NT2/D1 (cell line): ENCODE measurements around the gene EVX1.
A peak's percentile ranks its signal among the peaks of the same experiment; 100 is the strongest.

Experiments
- DNase-seq: peaks from one replicate; pipeline ENCODE4 v3.0.0-alpha.2; 2011; ENCODE audit warnings: low read depth, low spot score
- H3K27me3 ChIP-seq: 2 replicates; pipeline ENCODE4 v1.6.0; 2011; ENCODE audit warnings: mild to moderate bottlenecking; ENCODE audit not compliant: insufficient read length, insufficient read depth
- H3K36me3 ChIP-seq: 2 replicates; pipeline ENCODE4 v1.6.1; 2011; ENCODE audit warnings: mild to moderate bottlenecking, low read length, mixed read lengths; ENCODE audit not compliant: insufficient read depth, insufficient read length
- H3K4me1 ChIP-seq: 2 replicates; pipeline ENCODE4 v1.5.1; 2011; ENCODE audit not compliant: insufficient read depth, insufficient read length
- H3K4me3 ChIP-seq: 2 replicates; pipeline ENCODE4 v1.5.1; 2011; ENCODE audit warnings: low read depth; ENCODE audit not compliant: insufficient read length
- H3K9ac ChIP-seq: 2 replicates; pipeline ENCODE4 v1.6.0; 2011; ENCODE audit warnings: low read depth; ENCODE audit not compliant: insufficient read length
- H3K9me3 ChIP-seq: 2 replicates; pipeline ENCODE4 v1.5.1; 2011; ENCODE audit warnings: mild to moderate bottlenecking, low read length; ENCODE audit not compliant: insufficient read depth
- SUZ12 ChIP-seq: IDR thresholded peaks from 2 replicates; pipeline ENCODE4 v1.6.1; 2011; ENCODE audit not compliant: insufficient read length, insufficient read depth; ENCODE audit errors: extremely low read depth
- YY1 ChIP-seq: IDR thresholded peaks from 2 replicates; pipeline ENCODE4 v1.6.1; 2011; ENCODE audit not compliant: insufficient read length, insufficient read depth
- ZNF274 ChIP-seq: IDR thresholded peaks from 2 replicates; pipeline ENCODE4 v1.6.1; 2011; ENCODE audit warnings: mild to moderate bottlenecking, low read depth, low read length

The EVX1 gene

GRCh38 chr7:27198138-27198841 lies 44.3 kb upstream of the EVX1 start:
- Histone ChIP-seq H3K4me1 (peaks cover 7% of the 10 kb centered on the region), H3K9ac (no peak overlapping the region), H3K9me3 (no peaks in the 10 kb centered on the region), H3K4me3 (no peak overlapping the region), H3K27me3 (peaks cover 96% of the 10 kb centered on the region), H3K36me3 (no peaks in the 10 kb centered on the region)
- DNase-seq, result no peak
- TF ChIP-seq ZNF274 (no peak), SUZ12 (peak; percentile 2)

GRCh38 chr7:27198871-27199801 lies 43.5 kb upstream of the EVX1 start:
- peak overlapping the region; percentile 39 for H3K4me3 ChIP-seq
- TF ChIP-seq SUZ12 (peak; percentile 85), YY1 (no peak)
- H3K27me3 ChIP-seq, result peaks cover 96% of the 10 kb centered on the region

DNA sequence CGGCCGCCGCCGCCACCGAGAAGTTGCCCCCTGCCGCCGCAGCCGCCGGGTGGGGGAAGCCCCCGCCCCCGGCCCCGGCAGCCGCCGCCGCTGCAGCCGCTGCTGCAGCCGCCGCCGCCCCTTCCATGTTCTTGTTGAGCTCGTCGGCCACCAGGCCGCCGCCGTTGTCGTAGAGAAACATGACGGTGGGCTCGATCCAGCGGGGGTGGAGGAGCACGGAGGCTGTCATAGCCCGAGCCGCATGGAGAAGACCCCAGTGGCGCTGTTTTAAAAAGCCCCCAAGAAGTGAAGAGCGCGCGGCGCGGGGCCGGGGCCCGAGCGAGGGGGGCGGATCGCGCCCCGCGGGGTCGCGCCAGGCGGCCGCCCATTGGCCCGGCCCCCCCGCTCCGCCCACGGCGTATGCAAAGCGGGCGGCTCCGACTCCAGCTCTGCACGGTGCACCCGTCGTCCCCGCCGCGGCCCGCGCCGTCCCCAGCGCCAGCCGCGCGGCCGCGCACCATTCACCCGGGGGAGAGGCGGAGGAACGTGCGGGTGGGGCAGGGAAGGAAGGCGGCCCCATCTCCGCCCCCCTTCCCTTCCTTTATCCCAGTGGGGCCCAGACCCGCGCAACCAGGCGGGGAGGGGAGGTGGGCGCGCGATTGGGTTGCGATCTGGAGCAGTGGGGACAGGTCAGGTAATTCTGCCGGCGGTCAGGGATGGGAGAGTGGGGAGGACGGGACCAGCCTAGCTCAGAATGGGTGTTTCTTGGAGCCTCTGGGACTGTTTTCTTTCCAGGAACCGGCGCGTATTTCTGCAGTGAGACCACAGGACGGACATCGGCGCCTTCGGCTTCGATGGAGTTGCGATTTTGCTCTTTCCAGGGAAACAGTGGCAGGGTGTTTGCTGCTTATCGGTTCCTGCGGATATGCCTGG lies 42.5 kb upstream of the EVX1 start, which contains the start of gene HOXA13:
TSS of gene HOXA13 (minus strand) at position 243 of the 912 bp plus-strand sequence. CDS start at position 229, 14 bp downstream.
- peak within 1 kb of the TSS; percentile 39 for H3K4me3 ChIP-seq
- peaks cover 96% of the 10 kb centered on the region for H3K27me3 ChIP-seq
- no peak for DNase-seq
- no peaks in the 10 kb centered on the region for H3K9me3 ChIP-seq
- peaks cover 7% of the 10 kb centered on the region for H3K4me1 ChIP-seq
- TF ChIP-seq SUZ12 (peak; percentile 50), YY1 (no peak), ZNF274 (no peak)
- H3K36me3 ChIP-seq, result no peaks in the 10 kb centered on the region
- H3K9ac ChIP-seq, result peak within 1 kb of the TSS; percentile 32

More at GRCh38 chr7:27198871-27199801, 43.5 kb upstream of the EVX1 start:
- peaks cover 7% of the 10 kb centered on the region for H3K4me1 ChIP-seq
- H3K9me3 ChIP-seq, result no peaks in the 10 kb centered on the region
- no peak for DNase-seq
- H3K36me3 ChIP-seq, result no peaks in the 10 kb centered on the region
- H3K9ac ChIP-seq, result peak overlapping the region; percentile 32

- Histone ChIP-seq H3K9me3 (no peaks in the 10 kb centered on the region), H3K27me3 (peaks cover 96% of the 10 kb centered on the region), H3K9ac (no peak overlapping the region), H3K4me1 (peaks cover 13% of the 10 kb centered on the region), H3K36me3 (no peaks in the 10 kb centered on the region), H3K4me3 (peak overlapping the region; percentile 39)
- TF ChIP-seq SUZ12, result peak; percentile 48
- TF ChIP-seq ZNF274, result no peak
- no peak for TF ChIP-seq YY1
- no peak for DNase-seq
Observed at GRCh38 chr7:27200761-27201579, 41.6 kb upstream of the EVX1 start.

DNA sequence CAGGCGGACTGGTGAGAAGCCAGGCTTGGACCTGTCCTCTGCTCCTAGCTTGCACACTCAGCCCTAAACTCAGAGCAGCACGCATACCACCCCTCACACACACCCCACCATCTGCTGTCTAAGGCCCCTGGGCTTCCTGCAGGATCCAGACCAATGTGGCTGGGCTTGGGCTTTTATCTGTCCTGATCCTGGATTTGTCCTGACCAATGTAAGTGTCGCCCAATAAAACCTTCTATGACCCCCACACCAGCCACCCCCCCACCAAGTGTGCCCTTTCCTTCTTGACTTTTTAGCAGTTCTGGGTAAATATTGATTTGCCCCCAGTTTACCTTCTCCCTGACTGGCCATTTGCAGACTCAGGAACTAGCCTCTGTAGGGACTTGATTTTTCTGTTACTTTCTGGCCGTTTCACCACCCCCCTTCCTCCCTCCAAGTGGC lies 41.0 kb upstream of the EVX1 start:
- Histone ChIP-seq H3K36me3 (no peaks in the 10 kb centered on the region), H3K9ac (no peak overlapping the region), H3K9me3 (no peaks in the 10 kb centered on the region), H3K4me1 (peaks cover 13% of the 10 kb centered on the region), H3K27me3 (peaks cover 96% of the 10 kb centered on the region), H3K4me3 (no peak overlapping the region)
- TF ChIP-seq YY1 (no peak), SUZ12 (peak; percentile 20)
- no peak for DNase-seq
